NCI-H2029 treated with DMSO at 0.1 percent for 48 hours (cell line): ENCODE results near the gene KAZN.

Experiments
- DNase-seq: peaks from one replicate; lab custom pipeline; 2025; lab: John Stamatoyannopoulos, UW

KAZN gene

GRCh38 chr1:14743368-14743767 lies 144.9 kb downstream of the KAZN start:
- no peak for DNase-seq

DNA sequence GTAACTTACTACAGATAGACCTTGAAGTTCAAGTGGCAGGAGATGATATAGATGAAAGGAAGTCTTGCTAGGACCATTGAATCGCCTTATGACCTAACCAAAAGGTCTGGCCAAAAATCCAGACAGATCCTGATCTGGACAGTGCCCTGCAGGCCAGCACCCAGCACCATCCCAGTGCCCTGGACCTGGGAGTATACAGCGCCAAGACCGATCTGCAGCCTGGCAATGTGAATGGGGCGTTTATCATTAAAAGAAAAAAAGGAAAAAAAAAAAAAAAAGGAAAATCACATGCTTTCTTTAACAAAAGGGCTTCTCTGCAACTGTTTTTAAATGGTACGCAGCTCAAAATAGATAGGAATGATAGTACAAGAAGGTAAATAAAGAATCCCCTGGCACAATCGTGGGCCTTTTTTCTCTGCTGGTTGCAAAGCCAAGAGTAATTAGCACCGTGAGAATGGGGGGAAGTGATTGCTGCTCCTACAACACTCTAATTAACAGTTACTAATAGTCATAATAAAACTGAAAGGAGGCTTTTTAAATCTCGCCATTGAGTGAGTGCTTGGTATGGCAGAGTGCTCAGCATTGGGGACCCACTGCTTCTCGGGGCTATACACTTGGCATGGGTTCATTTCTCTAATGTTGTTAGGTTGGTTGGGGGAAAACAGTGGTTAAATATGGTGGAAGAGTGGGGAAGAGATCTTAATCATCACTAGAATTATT lies 146.7 kb downstream of the KAZN start:
- no peak for DNase-seq

DNA sequence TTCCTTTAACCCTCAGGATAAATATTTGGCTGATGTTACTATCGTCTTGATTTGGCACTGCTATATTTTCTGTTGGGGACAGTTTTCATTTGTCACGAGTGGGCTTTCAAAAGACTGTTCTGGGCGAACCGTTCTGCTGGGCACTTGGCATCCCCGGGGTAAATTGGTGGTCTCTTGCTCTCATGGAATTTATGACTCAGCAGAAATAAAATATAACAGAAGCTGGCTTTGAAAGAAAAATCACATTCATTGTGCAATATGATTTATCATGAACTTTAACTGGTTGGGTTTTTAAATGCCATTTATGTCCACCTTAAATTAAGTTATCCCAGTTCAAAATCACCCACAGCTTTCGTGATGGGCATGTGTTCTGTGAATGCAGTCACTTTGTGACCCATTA lies 147.3 kb downstream of the KAZN start:
- DNase-seq = no peak

DNA sequence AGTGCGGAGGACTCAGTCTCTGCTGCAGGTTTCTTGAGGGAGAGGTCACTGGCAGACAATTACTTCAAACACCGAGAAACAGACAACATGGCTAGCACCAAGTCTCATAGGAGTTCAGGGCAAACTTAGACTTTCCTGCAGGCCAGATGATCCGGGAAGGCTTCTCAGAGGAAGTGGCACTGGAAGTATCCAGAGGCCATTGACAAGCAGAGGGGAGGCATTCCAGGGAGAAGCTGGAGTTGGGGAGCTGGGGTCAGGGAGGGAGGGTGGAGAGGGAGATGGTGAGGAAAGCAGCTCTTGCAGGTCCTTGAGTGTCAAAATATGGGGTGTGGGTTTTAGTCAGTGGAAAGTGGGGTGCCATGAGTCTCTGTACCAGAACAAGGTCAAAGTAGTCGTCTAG lies 147.9 kb downstream of the KAZN start:
- DNase-seq = no peak

GRCh38 chr1:14748151-14748550 lies 149.7 kb downstream of the KAZN start:
- DNase-seq = no peak

- DNase-seq = no peak
These were observed 150.5 kb downstream of the KAZN start for GRCh38 chr1:14748977-14749376.

DNA sequence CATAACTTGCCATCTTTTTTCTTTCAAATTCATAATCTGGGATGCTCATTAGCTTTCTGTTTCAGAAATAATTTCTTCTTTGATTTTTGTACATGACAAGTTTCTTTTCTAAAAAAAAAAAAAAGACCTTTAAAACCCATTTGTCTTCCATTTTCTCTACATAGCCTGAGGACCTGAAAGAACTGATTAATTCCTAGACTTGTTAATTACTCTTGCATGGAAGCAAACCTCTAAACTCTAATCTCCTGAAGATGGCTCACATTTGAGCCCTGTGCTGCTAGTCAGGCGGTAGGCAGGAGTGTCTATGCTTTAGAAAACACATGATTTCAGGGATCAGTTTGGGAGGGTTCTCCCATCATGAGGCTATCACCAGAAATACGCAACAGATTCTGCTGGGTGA lies 152.0 kb downstream of the KAZN start:
- DNase-seq = no peak

DNA sequence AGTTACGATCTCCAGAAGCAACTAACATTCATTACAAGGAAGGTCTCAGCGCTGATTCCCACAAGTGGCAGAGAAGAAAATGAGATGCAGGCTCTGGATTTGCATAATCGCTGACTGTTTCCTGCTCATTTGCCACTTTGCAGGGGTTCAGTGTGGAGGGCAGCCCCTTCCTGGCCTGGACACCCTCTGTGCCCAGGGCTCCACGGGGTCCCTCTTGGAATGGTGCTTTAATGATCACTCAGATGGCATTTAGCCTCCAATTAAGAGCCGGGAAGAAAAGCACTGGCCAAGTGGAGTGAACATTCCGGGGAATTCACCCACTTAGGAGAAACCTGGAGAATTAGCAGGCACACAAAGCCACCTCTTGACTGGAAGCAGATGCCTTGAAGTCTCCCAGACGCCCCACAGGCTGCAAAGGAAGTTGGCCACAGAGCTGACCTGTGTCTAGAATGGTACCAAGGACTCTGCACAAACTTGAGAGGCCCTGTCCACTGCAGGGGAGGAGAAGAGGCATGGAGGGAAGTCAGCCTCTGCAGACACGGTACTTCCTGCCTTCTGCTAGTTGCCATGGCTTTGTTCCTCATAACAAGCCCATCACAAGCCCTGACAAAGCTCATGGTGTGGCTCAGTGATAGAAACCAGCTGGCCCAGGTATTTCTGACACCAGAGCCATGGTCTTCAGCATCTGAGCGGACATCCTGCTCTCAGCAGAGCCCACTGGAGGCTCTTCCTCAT lies 157.2 kb downstream of the KAZN start:
- DNase-seq = no peak

GRCh38 chr1:14756589-14757285 lies 158.3 kb downstream of the KAZN start:
- no peak for DNase-seq

DNA sequence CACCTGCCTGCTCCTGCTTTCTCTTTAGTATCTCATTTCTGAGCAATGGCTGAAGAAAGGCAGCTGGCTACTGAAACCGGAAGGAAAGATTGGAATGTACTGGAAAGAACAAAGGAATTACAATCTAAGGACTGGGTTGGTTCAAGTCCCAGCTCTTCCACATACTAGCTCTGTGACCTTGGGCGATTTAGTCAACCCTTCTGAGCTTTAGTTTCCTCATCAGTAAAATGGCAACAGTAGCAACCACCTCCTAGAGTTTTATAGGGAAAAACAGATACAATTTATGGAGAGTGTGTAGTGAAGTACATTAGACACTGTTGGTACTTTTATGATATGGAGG lies 158.8 kb downstream of the KAZN start:
- DNase-seq = no peak

GRCh38 chr1:14759042-14759818 lies 160.7 kb downstream of the KAZN start:
- DNase-seq = no peak

DNA sequence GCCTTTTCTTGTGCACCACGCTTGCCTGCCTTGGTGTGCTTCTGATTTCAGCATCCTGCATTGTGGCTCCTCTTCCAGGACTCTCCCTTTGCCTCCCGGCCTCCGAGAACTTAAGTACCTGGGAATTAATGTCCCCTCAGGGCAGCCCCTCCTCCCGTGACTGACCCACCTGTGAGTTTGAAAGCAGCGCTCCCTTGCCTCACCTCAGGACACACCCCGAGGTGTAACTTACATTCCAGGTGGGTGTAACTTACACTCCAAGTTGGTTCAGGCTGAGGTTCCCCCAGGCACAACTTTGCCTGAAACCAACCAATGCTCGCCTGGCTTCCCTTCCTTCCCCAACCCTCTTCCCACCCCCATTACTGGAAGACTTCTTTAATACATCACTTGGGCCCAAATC lies 161.4 kb downstream of the KAZN start:
- no peak for DNase-seq

GRCh38 chr1:14760780-14761179 lies 162.3 kb downstream of the KAZN start:
- no peak for DNase-seq

GRCh38 chr1:14761291-14762153 lies 163.0 kb downstream of the KAZN start:
- DNase-seq = no peak

DNA sequence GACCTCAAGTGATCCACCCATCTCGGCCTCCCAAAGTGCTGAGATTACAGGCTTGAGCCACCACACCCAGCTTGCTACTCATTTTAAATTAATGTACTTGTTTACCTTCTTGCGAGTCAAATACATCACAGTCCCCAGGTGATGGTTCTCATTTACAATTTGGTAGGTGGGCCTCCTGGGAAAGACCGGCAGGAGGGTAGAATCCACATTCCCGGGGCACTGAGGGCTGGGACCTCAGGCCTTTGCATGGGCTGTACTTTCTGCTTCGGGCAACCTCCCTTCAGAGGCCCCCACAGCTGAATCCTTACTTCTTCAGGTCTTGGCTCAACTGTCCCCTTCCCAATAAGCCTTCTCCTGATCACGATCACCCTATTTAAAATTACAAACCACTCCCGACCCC lies 165.5 kb downstream of the KAZN start:
- no peak for DNase-seq

- no peak for DNase-seq
These were observed 167.3 kb downstream of the KAZN start for GRCh38 chr1:14765773-14766172.

- no peak for DNase-seq
These were observed 168.6 kb downstream of the KAZN start for GRCh38 chr1:14767075-14767474.

DNA sequence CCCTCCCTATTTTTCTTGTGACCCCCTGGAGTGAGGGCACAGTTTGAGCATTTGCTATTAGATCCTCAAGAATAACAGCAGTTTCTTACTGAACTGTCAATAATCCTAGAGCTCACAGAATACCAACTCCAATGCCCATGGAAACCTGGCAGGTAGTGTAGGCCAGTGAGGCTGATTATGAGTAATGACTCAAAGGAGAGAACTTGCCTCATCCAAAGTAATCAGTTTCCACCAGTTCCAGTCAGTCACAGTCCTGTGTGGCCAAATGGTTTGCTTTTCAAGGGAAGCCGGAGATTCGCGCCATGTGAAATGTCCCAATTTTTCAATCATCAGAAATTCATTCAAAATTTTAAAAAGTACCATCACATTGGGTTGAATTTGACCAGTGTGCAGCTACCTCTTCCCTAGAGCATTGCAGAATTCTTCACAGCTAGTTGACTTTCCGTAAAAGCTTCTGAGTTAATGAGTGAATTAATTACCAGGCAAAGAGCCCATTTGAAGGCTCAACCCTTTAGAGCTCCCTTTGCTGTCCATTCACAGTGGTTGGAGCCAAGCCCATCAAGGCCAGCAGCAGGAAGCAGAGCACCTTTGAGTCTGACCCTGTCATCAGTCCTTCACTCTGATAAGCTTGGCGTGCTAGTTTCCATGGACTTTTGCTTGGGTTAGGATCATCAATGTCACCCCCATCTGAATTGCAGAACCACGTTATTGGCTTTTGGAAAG lies 170.3 kb downstream of the KAZN start:
- no peak for DNase-seq

GRCh38 chr1:14769486-14770274 lies 171.2 kb downstream of the KAZN start:
- DNase-seq = no peak

DNA sequence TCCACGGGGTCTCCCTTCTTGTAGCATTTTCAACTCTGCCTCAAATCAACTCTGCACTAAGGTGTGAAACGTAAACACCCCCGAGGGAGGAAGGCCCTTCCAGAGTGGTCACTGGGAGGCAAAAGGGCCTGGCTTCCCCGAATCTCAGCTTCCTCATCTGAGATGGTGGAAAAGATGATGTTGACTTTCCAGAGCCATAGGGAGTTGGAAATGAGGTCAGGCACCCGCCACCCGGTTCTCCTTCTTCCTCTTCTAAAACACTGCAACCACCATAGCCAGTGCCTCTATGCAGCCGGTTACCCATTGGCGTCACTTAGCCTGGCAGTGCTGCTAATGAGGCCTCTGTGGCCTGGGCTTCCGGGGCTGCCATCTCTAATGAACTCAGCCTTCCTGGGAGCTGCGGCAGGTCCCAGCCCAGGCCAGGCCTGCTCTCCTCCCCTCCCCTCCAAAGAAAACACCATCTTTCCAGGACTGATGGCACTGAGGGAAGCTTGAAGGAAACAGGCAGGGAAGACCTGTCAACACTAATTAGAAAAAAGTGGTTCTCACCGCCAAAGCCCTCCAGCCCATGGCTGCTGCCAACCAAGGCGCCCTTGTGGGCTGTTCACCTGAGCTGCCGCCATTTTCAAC lies 175.0 kb downstream of the KAZN start:
- DNase-seq = no peak
